ENCODE results near the gene TUB. TPM values are rescaled to one million over a fixed set of nuclear protein-coding genes. Genes with fewer than 3 reads are reported as not detected.

TUB gene
- polyA plus RNA-seq, 1 donor (not counting 4 experiments of a cell fraction or from before 2014, with no cell fraction given), result 0.84 TPM

- Histone ChIP-seq H3K4me2 (ENCODE audit: control insufficient read depth, extremely low read depth, insufficient read depth, low read depth, low read length) (no peak overlapping the region), H4K20me1 (ENCODE audit: control insufficient read depth, extremely low read depth, insufficient read depth, low read length) (no peaks in the 10 kb centered on the region), H3K79me2 (ENCODE audit: control insufficient read depth, insufficient read depth, low read length) (no peaks in the 10 kb centered on the region), H3K27me3 (ENCODE audit: control insufficient read depth, extremely low read depth, insufficient read depth, low read length) (no peaks in the 10 kb centered on the region), H3K4me3 (ENCODE audit: control insufficient read depth in 2 of 3, extremely low read depth in 1 of 3, insufficient read depth in 2 of 3, low read depth in 1 of 3, low read length in 3 of 3) (no peak overlapping the region), H3K9me1 (ENCODE audit: control insufficient read depth, extremely low read depth, insufficient read depth, low read length) (no peaks in the 10 kb centered on the region), H3K9ac (ENCODE audit: control insufficient read depth, extremely low read depth, insufficient read depth, low read length) (no peak overlapping the region), H2AFZ (ENCODE audit: control insufficient read depth, low read length) (no peak overlapping the region), H3K27ac (ENCODE audit: control insufficient read depth, insufficient read depth, low read length) (no peak overlapping the region), H3K36me3 (ENCODE audit: control insufficient read depth in 2 of 2, extremely low read depth in 1 of 2, insufficient read depth in 2 of 2, low read length in 2 of 2) (no peaks in the 10 kb centered on the region), H3K9me3 (ENCODE audit: control insufficient read depth, low read depth, low read length) (no peaks in the 10 kb centered on the region), H3K4me1 (ENCODE audit: control insufficient read depth, extremely low read depth, insufficient read depth, low read length) (no peaks in the 10 kb centered on the region)
- dilution Hi-C loops (cut with MboI; ENCODE audit: extremely low pct_ligation_motif_present, low sequenced_read_pairs), result no loop called here
- FAIRE-seq (no peak), DNase-seq (ENCODE audit: low read depth, low spot score) (no peak)
- TF ChIP-seq EZH2 (IDR thresholded peaks at IDR 0.05; ENCODE audit: low read length), result no peak
- no peak for TF ChIP-seq CTCF (optimal IDR thresholded peaks at IDR 0.05 in 1 of 3, IDR thresholded peaks at IDR 0.05 in 1 of 3, conservative IDR thresholded peaks at IDR 0.05 in 1 of 3; ENCODE audit: extremely low read depth in 1 of 3, insufficient read depth in 2 of 3, low read length in 3 of 3)
Observed at GRCh38 chr11:8049084-8049483, 31.9 kb upstream of the TUB start.

- H3K9ac ChIP-seq (ENCODE audit: control insufficient read depth, extremely low read depth, insufficient read depth, low read length), result no peak overlapping the region
- dilution Hi-C loops (cut with MboI; ENCODE audit: extremely low pct_ligation_motif_present, low sequenced_read_pairs), result no loop called here
- H3K4me2 ChIP-seq (ENCODE audit: control insufficient read depth, extremely low read depth, insufficient read depth, low read depth, low read length), result no peak overlapping the region
- TF ChIP-seq EZH2 (IDR thresholded peaks at IDR 0.05; ENCODE audit: low read length) (no peak), CTCF (optimal IDR thresholded peaks at IDR 0.05 in 1 of 3, IDR thresholded peaks at IDR 0.05 in 1 of 3, conservative IDR thresholded peaks at IDR 0.05 in 1 of 3; ENCODE audit: extremely low read depth in 1 of 3, insufficient read depth in 2 of 3, low read length in 3 of 3) (peak; percentile 7 to 26 (median 9))
- no peaks in the 10 kb centered on the region for H3K9me3 ChIP-seq (ENCODE audit: control insufficient read depth, low read depth, low read length)
- no peak overlapping the region for H3K4me3 ChIP-seq (ENCODE audit: control insufficient read depth in 2 of 3, extremely low read depth in 1 of 3, insufficient read depth in 2 of 3, low read depth in 1 of 3, low read length in 3 of 3)
- FAIRE-seq (no peak), DNase-seq (ENCODE audit: low read depth, low spot score) (no peak)
- no peaks in the 10 kb centered on the region for H4K20me1 ChIP-seq (ENCODE audit: control insufficient read depth, extremely low read depth, insufficient read depth, low read length)
- H3K9me1 ChIP-seq (ENCODE audit: control insufficient read depth, extremely low read depth, insufficient read depth, low read length), result no peaks in the 10 kb centered on the region
- no peaks in the 10 kb centered on the region for H3K79me2 ChIP-seq (ENCODE audit: control insufficient read depth, insufficient read depth, low read length)
- no peak overlapping the region for H3K27ac ChIP-seq (ENCODE audit: control insufficient read depth, insufficient read depth, low read length)
- H3K4me1 ChIP-seq (ENCODE audit: control insufficient read depth, extremely low read depth, insufficient read depth, low read length), result no peaks in the 10 kb centered on the region
- no peaks in the 10 kb centered on the region for H3K36me3 ChIP-seq (ENCODE audit: control insufficient read depth in 2 of 2, extremely low read depth in 1 of 2, insufficient read depth in 2 of 2, low read length in 2 of 2)
- H2AFZ ChIP-seq (ENCODE audit: control insufficient read depth, low read length), result no peak overlapping the region
- no peaks in the 10 kb centered on the region for H3K27me3 ChIP-seq (ENCODE audit: control insufficient read depth, extremely low read depth, insufficient read depth, low read length)
Observed at GRCh38 chr11:8055091-8055835, 25.7 kb upstream of the TUB start.

Data from keratinocyte (primary cell).